Osteocyte (in vitro differentiated cells): Measurements from ENCODE around the gene GPR171. TPM values are rescaled to one million over a fixed set of nuclear protein-coding genes. Genes with fewer than 3 reads are reported as not detected.

Source experiments
- DNase-seq: peaks from one replicate; pipeline ENCODE4 v3.0.0; 2021; ENCODE audit warnings: mixed read lengths; ENCODE audit not compliant: unreplicated experiment; ENCODE audit errors: extremely low spot score
- H3K27ac Mint-ChIP-seq: one replicate; pipeline ENCODE4 v1.8.0; 2021; ENCODE audit warnings: mild to moderate bottlenecking, mixed read lengths; ENCODE audit not compliant: unreplicated experiment
- H3K27me3 Mint-ChIP-seq: one replicate; pipeline ENCODE4 v1.8.0; 2021; ENCODE audit warnings: mixed read lengths; ENCODE audit not compliant: unreplicated experiment
- H3K36me3 Mint-ChIP-seq: one replicate; pipeline ENCODE4 v1.8.0; 2021; ENCODE audit warnings: mixed read lengths; ENCODE audit not compliant: unreplicated experiment
- H3K4me1 Mint-ChIP-seq: one replicate; pipeline ENCODE4 v1.8.0; 2021; ENCODE audit warnings: mixed read lengths; ENCODE audit not compliant: unreplicated experiment
- H3K4me3 Mint-ChIP-seq: one replicate; pipeline ENCODE4 v1.8.0; 2021; ENCODE audit warnings: mild to moderate bottlenecking, moderate library complexity, mixed read lengths; ENCODE audit not compliant: unreplicated experiment
- H3K9me3 Mint-ChIP-seq: one replicate; pipeline ENCODE4 v1.8.0; 2021; ENCODE audit warnings: mixed read lengths; ENCODE audit not compliant: unreplicated experiment
- CTCF ChIP-seq: fragments of 200-600 bp; sonication (generic); IDR thresholded peaks from 2 replicates; pipeline ENCODE4 v1.5.0; 2021; ENCODE audit warnings: antibody characterized with exemption, mild to moderate bottlenecking, moderate library complexity
- total RNA-seq: library from RNA; stranded (reverse); gene quantifications from 2 replicates; pipeline ENCODE4 v1.2.1, GENCODE V29; 2021

Gene GPR171
- total RNA-seq, 1 donor from 2014 or later = not detected

GRCh38 chr3:151169262-151169947 is 33.6 kb downstream of the GPR171 start:
- Mint-ChIP-seq H3K27ac (no peak overlapping the region), H3K4me1 (no peaks in the 10 kb centered on the region)
- no peak for DNase-seq

GRCh38 chr3:151168269-151169094 is 34.5 kb downstream of the GPR171 start:
- no peak overlapping the region for H3K27ac Mint-ChIP-seq

More at GRCh38 chr3:151169262-151169947, 33.6 kb downstream of the GPR171 start:
- H3K27me3 Mint-ChIP-seq = no peaks in the 10 kb centered on the region
- no peak for TF ChIP-seq CTCF
- H3K4me3 Mint-ChIP-seq = no peak overlapping the region
- no peaks in the 10 kb centered on the region for H3K9me3 Mint-ChIP-seq
- no peaks in the 10 kb centered on the region for H3K36me3 Mint-ChIP-seq

GRCh38 chr3:151166161-151166560 is 36.9 kb downstream of the GPR171 start:
- no peaks in the 10 kb centered on the region for H3K36me3 Mint-ChIP-seq
- H3K4me3 Mint-ChIP-seq = no peak overlapping the region
- H3K27ac Mint-ChIP-seq = no peak overlapping the region
- TF ChIP-seq CTCF = no peak
- no peaks in the 10 kb centered on the region for H3K27me3 Mint-ChIP-seq
- no peaks in the 10 kb centered on the region for H3K4me1 Mint-ChIP-seq
- H3K9me3 Mint-ChIP-seq = no peaks in the 10 kb centered on the region
- DNase-seq = no peak

More at GRCh38 chr3:151168269-151169094, 34.5 kb downstream of the GPR171 start:
- H3K4me1 Mint-ChIP-seq = no peaks in the 10 kb centered on the region
- H3K27me3 Mint-ChIP-seq = no peaks in the 10 kb centered on the region
- no peak overlapping the region for H3K4me3 Mint-ChIP-seq
- DNase-seq = no peak
- TF ChIP-seq CTCF = peak; percentile 86
- no peaks in the 10 kb centered on the region for H3K9me3 Mint-ChIP-seq
- no peaks in the 10 kb centered on the region for H3K36me3 Mint-ChIP-seq

GRCh38 chr3:151165226-151165625 is 37.8 kb downstream of the GPR171 start:
- Mint-ChIP-seq H3K36me3 (no peaks in the 10 kb centered on the region), H3K27ac (no peak overlapping the region), H3K4me1 (no peaks in the 10 kb centered on the region), H3K4me3 (no peak overlapping the region), H3K9me3 (no peaks in the 10 kb centered on the region), H3K27me3 (no peaks in the 10 kb centered on the region)
- TF ChIP-seq CTCF = no peak
- no peak for DNase-seq

GRCh38 chr3:151159806-151160205 is 43.2 kb downstream of the GPR171 start:
- Mint-ChIP-seq H3K4me3 (no peak overlapping the region), H3K9me3 (no peaks in the 10 kb centered on the region)
- no peak for TF ChIP-seq CTCF

More at GRCh38 chr3:151159806-151160205, 43.2 kb downstream of the GPR171 start:
- Mint-ChIP-seq H3K4me1 (peaks cover 16% of the 10 kb centered on the region), H3K36me3 (no peaks in the 10 kb centered on the region), H3K27me3 (no peaks in the 10 kb centered on the region), H3K27ac (no peak overlapping the region)
- DNase-seq = no peak
